K562 (cell line): ENCODE data around the gene INPP1.

Experiments used
- HCFC1 ChIP-seq: IDR thresholded peaks from 2 replicates; pipeline ENCODE4 v1.6.1; 2012; ENCODE audit warnings: low read depth, low read length, improper control_type of control experiment
- JUNB ChIP-seq: fragments of 450-650 bp; formaldehyde crosslinking; conservative IDR thresholded peaks from 2 replicates; pipeline ENCODE4 v1.4.0; 2020; ENCODE audit warnings: mild to moderate bottlenecking
- MAFG ChIP-seq: fragments of 450-650 bp; conservative IDR thresholded peaks from 2 replicates; pipeline ENCODE4 v1.6.1; 2016; ENCODE audit warnings: missing genetic modification characterization, missing compliant biosample characterization
- MEF2A ChIP-seq: IDR thresholded peaks from 2 replicates; pipeline ENCODE4 v1.6.1; 2011; ENCODE audit warnings: low read depth, mild to moderate bottlenecking, low read length, moderate library complexity; ENCODE audit not compliant: control insufficient read depth
- RCOR1 ChIP-seq, 2 experiments: IDR thresholded peaks; 2 replicates each; pipeline ENCODE4 v1.6.1; 2012; ENCODE audit warnings: low read depth in 2 of 2, low read length in 2 of 2, borderline replicate concordance in 1 of 2, improper control_type of control experiment in 1 of 2
- SMAD4 ChIP-seq: fragments of 250-450 bp; sonication (Bioruptor Pico); conservative IDR thresholded peaks from 2 replicates; pipeline ENCODE4 v1.8.0; 2021; ENCODE audit warnings: inconsistent platforms, mild to moderate bottlenecking, moderate library complexity
- TCF7L2 ChIP-seq: fragments of 150-350 bp; IDR thresholded peaks from 2 replicates; pipeline ENCODE4 v1.6.1; 2016; ENCODE audit warnings: low read depth, mild to moderate bottlenecking, low read length, moderate library complexity
- U2AF2 ChIP-seq: fragments of 200-400 bp; formaldehyde crosslinking; optimal IDR thresholded peaks from 2 replicates; pipeline ENCODE3; 2017; ENCODE audit warnings: low read depth, mild to moderate bottlenecking, low read length
- ZNF140 ChIP-seq: fragments of 250-450 bp; sonication (Bioruptor Pico); IDR thresholded peaks from 2 replicates; pipeline ENCODE4 v1.8.0; 2021; ENCODE audit warnings: moderate library complexity, mild to moderate bottlenecking, inconsistent platforms
- ZNF212 ChIP-seq: fragments of 450-650 bp; formaldehyde crosslinking; IDR thresholded peaks from 2 replicates; pipeline ENCODE4 v1.4.0; 2020; ENCODE audit warnings: mild to moderate bottlenecking
- TF ChIP-seq, protein P1 (sequence below), 3 experiments: IDR thresholded peaks in 2 of 3; conservative IDR thresholded peaks in 1 of 3; 2 replicates each; pipeline ENCODE4 v1.5.1; 2011 to 2012; ENCODE audit warnings: low read length in 3 of 3, mild to moderate bottlenecking in 3 of 3, control low read depth in 2 of 3, improper control_type of control experiment in 1 of 3, inconsistent platforms in 1 of 3, low read depth in 1 of 3, mixed read lengths in 1 of 3, moderate library complexity in 1 of 3; ENCODE audit not compliant: insufficient read depth in 2 of 3
- TF ChIP-seq, protein P2 (sequence below): fragments of 250-450 bp; sonication (Bioruptor Pico); IDR thresholded peaks from 2 replicates; pipeline ENCODE4 v1.5.0; 2022; ENCODE audit warnings: mild to moderate bottlenecking

DNA sequence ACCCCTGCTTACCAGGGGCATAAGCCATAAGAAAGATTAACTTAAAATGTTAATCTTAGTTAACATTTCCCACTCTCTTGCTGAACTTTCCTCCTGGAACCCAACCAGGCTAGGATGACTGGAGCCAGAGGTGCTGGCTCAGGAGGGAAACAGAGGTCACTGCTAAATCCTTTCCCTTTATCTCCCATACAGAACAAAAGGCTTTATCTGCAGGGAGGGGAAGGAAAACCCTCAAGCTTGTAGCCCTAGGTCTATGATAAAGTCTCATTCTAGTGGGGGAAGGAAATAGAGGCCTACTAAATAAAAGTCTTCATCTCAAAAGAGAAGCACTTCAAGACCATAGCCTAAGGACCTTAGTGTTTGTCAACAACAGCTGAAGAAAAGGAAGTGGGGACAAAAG lies 42.4 kb upstream of the INPP1 start:
- TF ChIP-seq ZNF212 (CRISPR knock-in tag) (no peak), MAFG (tag) (no peak), U2AF2 (no peak), MEF2A (no peak), SMAD4 (CRISPR knock-in tag) (no peak), TCF7L2 (no peak), JUNB (CRISPR knock-in tag) (no peak), ZNF140 (no peak), HCFC1 (no peak), RCOR1 (IDR thresholded peaks at IDR 0.05; ENCODE audit: borderline replicate concordance in 1 of 2, low read depth in 2 of 2, low read length in 2 of 2) (no peak)
- TF ChIP-seq, protein P1, sequence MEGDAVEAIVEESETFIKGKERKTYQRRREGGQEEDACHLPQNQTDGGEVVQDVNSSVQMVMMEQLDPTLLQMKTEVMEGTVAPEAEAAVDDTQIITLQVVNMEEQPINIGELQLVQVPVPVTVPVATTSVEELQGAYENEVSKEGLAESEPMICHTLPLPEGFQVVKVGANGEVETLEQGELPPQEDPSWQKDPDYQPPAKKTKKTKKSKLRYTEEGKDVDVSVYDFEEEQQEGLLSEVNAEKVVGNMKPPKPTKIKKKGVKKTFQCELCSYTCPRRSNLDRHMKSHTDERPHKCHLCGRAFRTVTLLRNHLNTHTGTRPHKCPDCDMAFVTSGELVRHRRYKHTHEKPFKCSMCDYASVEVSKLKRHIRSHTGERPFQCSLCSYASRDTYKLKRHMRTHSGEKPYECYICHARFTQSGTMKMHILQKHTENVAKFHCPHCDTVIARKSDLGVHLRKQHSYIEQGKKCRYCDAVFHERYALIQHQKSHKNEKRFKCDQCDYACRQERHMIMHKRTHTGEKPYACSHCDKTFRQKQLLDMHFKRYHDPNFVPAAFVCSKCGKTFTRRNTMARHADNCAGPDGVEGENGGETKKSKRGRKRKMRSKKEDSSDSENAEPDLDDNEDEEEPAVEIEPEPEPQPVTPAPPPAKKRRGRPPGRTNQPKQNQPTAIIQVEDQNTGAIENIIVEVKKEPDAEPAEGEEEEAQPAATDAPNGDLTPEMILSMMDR (IDR thresholded peaks at IDR 0.05 in 2 of 3, conservative IDR thresholded peaks at IDR 0.05 in 1 of 3; ENCODE audit: insufficient read depth in 2 of 3, low read depth in 1 of 3, low read length in 3 of 3): no peak
- TF ChIP-seq, protein P2, sequence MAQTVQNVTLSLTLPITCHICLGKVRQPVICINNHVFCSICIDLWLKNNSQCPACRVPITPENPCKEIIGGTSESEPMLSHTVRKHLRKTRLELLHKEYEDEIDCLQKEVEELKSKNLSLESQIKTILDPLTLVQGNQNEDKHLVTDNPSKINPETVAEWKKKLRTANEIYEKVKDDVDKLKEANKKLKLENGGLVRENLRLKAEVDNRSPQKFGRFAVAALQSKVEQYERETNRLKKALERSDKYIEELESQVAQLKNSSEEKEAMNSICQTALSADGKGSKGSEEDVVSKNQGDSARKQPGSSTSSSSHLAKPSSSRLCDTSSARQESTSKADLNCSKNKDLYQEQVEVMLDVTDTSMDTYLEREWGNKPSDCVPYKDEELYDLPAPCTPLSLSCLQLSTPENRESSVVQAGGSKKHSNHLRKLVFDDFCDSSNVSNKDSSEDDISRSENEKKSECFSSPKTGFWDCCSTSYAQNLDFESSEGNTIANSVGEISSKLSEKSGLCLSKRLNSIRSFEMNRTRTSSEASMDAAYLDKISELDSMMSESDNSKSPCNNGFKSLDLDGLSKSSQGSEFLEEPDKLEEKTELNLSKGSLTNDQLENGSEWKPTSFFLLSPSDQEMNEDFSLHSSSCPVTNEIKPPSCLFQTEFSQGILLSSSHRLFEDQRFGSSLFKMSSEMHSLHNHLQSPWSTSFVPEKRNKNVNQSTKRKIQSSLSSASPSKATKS: no peak
